Cerebellar nuclear complex (tissue), 1 donor: ENCODE results near the gene SETBP1.

Source experiments
- DNase-seq, 2 experiments: peaks; one replicate each; lab custom pipeline; 2025; lab: John Stamatoyannopoulos, UW

SETBP1 gene

GRCh38 chr18:44679056-44679913 is 1.4 kb upstream of the SETBP1 start:
- DNase-seq, result peak in 1 of 2 experiments; percentile 72

- DNase-seq, result no peak
Measured at GRCh38 chr18:44679914-44680272, 795 bp upstream of the SETBP1 start.

DNA sequence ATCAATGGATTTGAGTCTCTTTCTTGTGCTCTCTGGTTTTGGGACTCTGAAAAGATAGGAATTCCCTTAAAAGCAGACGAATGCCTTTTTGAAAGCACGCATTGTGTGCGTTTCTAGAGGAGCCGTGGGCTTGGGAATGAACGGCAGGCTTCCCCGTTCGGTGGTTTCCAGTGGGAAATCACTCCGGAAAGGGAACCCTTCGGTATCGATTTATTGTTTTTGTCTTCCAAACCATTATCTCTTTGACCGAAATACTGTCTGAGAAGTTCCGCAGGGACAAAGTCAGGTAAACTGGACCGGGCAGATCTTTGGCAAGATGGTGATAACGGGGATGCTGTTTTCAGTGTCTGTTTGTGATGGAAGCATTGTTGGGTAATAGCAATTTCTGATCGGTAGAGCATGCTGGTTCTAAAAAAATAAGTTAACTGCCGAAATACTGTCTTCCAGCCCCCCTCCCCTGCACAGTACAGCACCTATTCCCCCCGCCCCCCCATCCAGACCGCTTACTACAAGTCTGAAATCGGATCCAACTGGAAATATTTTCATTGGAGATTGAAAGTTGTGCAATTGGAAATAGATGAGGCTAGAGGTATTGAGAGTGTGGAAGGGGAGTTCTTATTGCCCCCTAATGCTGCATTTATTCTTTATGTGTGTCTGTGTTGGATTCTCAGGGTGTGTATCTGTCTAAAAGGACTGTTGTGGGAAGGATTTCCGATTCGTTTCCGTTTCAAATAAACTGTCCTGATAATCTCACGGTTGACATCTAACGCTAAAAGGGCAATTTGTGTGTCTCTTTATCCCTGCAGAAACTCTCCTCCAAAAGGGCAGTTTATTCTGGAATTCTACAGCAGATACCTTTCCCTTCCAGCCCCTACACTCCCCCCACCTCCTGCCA is 635 bp downstream of the SETBP1 start:
- DNase-seq, result no peak

DNA sequence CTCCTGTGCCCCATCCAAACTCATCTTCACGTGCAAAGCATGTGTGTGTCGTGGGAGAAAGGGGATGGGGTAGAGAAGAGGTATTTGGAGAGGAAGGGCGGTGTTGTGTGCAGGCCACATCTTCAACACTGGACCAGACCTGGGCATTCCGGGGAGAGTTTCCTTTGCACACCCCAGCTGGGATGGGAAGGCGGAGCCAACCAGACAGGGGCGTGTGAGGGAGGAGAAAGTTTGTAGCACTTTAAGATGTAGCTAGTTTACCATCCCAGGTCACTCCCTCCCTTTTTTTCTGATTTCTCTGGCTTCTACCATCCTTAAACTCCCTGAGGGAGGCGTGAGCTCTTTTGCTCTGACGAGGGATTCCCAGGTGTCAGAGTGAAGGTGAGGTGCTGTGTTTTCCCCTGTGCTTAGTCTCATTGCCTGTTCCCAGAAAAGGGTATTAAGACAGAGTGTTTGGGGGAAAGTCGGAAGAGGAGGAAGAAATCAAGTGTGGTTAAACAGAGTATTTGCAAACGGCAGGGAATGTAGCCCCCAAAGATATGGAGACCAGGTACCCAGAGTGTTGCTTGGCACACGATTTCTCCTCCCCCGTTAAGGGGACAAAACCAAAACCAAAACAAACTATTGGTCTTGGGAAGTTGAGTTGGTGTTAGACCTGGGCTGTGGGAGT is 1.6 kb downstream of the SETBP1 start:
- DNase-seq, result no peak

DNA sequence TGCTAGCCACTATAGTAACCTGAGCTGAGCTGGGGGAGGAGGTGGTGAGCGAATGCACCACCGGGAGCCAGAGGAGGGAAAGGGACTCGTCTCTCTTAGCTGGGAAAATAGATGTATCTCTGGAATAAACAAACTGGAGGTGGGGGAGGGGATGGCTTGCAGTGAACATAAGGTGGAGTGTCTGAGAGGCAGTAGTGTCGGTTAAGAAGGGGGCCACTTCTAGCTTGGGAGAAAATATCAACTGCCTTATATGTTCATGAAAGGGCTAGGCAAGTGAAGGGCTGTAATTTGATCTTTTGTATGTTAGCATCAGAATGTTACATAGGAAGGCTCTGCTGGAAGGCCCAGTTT is 2.2 kb downstream of the SETBP1 start:
- DNase-seq, result no peak

GRCh38 chr18:44683556-44683955 is 2.9 kb downstream of the SETBP1 start:
- DNase-seq, result no peak

- DNase-seq, result no peak
Measured at GRCh38 chr18:44685296-44685695, 4.6 kb downstream of the SETBP1 start.

DNA sequence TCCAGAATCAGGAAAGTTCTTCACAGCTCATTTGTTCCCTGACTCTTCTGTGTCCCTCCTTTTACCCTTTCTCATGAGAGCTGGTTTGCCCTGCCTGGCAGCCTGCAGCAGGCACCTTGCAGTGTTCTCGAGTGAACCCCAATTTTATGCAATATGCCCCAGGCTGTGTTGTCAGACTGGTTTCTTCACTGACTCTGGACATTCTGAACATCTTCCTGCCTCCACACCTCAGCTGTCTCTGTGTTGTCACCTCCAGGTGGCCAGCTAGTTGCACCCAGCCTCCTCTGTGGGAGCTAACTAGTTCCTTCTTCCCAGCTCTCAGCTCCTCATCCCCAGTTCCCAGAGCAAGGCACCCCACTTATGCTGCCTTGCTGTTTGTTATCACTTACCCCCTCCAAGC is 5.5 kb downstream of the SETBP1 start:
- no peak for DNase-seq

DNA sequence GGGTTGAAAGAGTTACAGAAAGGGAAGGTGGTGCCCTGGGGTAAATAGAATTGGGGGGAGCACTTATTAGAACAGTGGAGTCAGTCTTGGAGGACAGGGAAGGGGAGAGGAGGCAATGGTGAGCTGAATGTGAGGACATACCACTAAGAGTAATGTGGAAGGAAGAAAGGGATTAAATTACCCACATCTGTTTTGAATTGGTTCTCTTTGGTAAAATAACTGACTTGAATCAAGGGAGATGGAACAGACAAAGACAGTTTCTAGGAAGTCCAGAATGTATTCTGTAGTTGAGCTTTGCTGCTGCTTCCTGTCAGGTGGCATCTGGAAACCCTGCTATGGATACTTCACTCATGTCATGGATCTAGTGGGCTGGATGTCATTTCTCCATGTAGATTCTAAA is 6.7 kb downstream of the SETBP1 start:
- no peak for DNase-seq

DNA sequence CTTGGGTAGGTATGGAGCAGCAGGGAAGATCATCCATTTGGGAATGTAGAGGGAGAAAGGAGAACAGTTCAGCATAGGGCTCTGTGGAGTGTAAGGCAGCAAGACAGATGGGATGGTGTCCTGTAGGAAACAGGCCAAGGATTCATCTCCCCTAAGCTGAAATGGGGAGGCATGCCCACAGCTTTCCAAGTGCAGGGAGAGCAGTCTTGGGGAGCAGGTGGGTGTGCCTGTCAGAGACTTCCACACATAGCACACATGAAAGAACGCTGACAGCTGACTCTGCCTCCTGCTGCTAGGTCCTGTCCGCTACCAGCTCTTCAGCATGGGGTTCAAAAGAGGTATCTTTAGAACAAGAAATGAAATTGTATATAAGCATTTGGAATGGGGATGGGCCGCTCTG is 9.0 kb downstream of the SETBP1 start:
- no peak for DNase-seq

- DNase-seq, result no peak
Measured at GRCh38 chr18:44691148-44691925, 10.6 kb downstream of the SETBP1 start.

DNA sequence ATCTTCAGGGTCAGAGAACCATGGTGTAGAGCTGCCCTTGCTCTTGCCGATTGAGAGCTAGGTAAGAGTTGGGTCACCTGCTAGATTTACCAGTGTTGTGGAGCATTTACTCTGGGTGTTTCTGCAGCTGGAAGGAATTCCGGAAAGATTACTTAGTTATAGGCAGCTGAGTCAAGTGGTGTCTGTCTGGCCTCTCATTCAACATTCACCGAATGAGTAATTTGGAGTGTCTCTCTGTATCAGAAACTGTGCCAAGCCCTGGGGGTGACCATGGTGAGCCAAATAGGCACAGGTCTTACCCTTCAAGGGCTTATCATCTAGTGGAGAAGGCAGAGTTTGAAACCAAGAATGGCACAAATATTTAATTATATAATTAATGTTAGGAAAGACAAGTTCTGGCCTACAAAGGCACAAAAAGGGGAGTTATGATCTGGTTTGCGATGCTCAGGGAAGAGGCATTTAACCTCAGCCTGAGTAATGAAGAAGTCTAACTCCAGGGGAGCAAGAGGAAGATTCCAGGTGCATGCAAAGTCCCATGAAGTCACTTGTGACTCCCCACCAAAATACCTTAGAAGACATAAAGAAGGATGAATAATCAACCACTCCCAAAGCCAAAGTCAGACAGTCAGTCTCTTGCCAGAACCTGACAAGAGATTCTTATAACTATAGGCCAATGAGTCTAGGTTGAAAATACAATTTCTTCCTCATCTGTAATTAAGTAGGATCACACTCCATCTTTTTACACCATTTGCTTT is 12.5 kb downstream of the SETBP1 start:
- DNase-seq, result no peak

- DNase-seq, result no peak
Measured at GRCh38 chr18:44695503-44695902, 14.8 kb downstream of the SETBP1 start.

- no peak for DNase-seq
Measured at GRCh38 chr18:44696892-44697291, 16.2 kb downstream of the SETBP1 start.

- DNase-seq, result no peak
Measured at GRCh38 chr18:44697315-44697714, 16.6 kb downstream of the SETBP1 start.

GRCh38 chr18:44698518-44698917 is 17.8 kb downstream of the SETBP1 start:
- DNase-seq, result no peak

- no peak for DNase-seq
Measured at GRCh38 chr18:44699572-44700261, 19.0 kb downstream of the SETBP1 start.

GRCh38 chr18:44700652-44701051 is 20.0 kb downstream of the SETBP1 start:
- peak in 1 of 2 experiments; percentile 60 for DNase-seq

DNA sequence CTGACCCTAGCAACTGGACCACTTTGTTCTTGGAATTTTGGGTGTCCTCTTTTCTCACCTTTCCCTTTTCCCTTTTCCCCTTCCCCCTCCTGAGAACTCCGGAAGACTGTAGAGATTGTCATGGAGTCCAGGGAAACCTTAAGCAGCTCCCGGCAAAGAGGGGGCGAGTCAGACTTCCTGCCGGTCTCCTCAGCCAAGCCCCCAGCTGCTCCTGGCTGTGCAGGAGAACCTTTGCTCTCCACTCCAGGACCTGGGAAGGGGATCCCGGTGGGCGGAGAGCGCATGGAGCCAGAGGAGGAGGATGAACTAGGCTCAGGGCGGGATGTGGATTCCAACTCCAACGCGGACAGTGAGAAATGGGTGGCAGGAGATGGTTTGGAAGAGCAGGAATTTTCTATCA is 20.5 kb downstream of the SETBP1 start:
- no peak for DNase-seq

DNA sequence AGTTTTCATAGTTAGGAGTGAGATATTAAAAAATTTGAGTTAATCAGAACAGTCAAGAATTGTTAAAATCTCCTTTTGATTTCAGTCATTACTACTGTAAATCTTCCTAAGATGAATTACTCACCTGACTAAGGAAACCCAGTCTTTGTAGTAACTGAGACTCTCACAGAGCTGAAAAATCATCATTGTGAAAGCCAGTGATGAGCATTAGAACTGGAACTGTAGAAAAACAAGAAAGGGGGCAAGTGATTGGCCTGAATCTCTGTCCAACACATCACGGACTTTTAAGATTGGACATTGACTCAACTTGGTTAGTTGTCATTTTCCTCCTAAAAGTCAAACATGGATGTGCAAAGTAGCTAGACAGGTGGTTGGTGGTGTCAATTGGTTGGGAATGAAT is 21.9 kb downstream of the SETBP1 start:
- DNase-seq, result no peak
